Measurements from ENCODE around the gene NDE1. TPM values are rescaled to one million over a fixed set of nuclear protein-coding genes. Genes with fewer than 3 reads are reported as not detected.

Gene NDE1
- total and polyA plus RNA-seq, 2 of the 8 experiments (the other 6 are each of a cell fraction or from before 2014, with no cell fraction given), result 13.3 to 41.3 TPM

- no peak overlapping the region for H4K5ac ChIP-seq (ENCODE audit: insufficient read length, low read depth, low read length)
- H2AK5ac ChIP-seq (ENCODE audit: low read depth, low read length), result no peak overlapping the region
- no peak overlapping the region for H2AFZ ChIP-seq (ENCODE audit: low read length)
- H3K4ac ChIP-seq (replicated peaks; ENCODE audit: insufficient read length, low read depth, low read length), result no peak overlapping the region
- H3K14ac ChIP-seq (ENCODE audit: insufficient read length), result no peak overlapping the region
- no peaks in the 10 kb centered on the region for H3K79me2 ChIP-seq (ENCODE audit: control insufficient read depth in 1 of 2, insufficient read depth in 2 of 2, low read length in 2 of 2)
- no peak overlapping the region for H2BK12ac ChIP-seq (ENCODE audit: low read depth, low read length)
- no peaks in the 10 kb centered on the region for H3K23me2 ChIP-seq (ENCODE audit: low read depth, low read length)
- peaks cover 7 to 57% (median 47%) of the 10 kb centered on the region in 4 experiments for H3K36me3 ChIP-seq (ENCODE audit: control insufficient read depth in 2 of 4, insufficient read depth in 4 of 4, low read length in 3 of 4)
- H4K91ac ChIP-seq (replicated peaks; ENCODE audit: insufficient read length, low read length), result no peak overlapping the region
- H2BK120ac ChIP-seq (replicated peaks; ENCODE audit: low read depth, low read length), result no peak overlapping the region
- 91% methylated on average over 4 of the region's 4 CpGs; no CpG with 5 or more reads in 1 of the 2 experiments for WGBS, 2 experiments (ENCODE audit: extremely low coverage in 1 of 2, insufficient coverage in 1 of 2, insufficient read length in 1 of 2, insufficient replicate concordance in 2 of 2, low coverage in 1 of 2, low lambda C conversion rate in 2 of 2, missing lambda C conversion rate in 1 of 2)
- no peaks in the 10 kb centered on the region for H3K27me3 ChIP-seq (replicated peaks in 1 of 4; ENCODE audit: control insufficient read depth in 3 of 4, extremely low read depth in 1 of 4, insufficient read depth in 3 of 4, low read length in 3 of 4)
- no peak overlapping the region for H4K8ac ChIP-seq (ENCODE audit: extremely low read depth, insufficient read depth, low read length)
- no peak overlapping the region for H3K4me2 ChIP-seq (ENCODE audit: insufficient read depth in 1 of 2, low read depth in 2 of 2, low read length in 2 of 2)
- no peak overlapping the region for H2BK5ac ChIP-seq (ENCODE audit: low read depth, low read length)
- H3K56ac ChIP-seq (replicated peaks; ENCODE audit: insufficient read length, low read depth, low read length), result no peak overlapping the region
- ChIA-PET CTCF (ENCODE audit: partially characterized antibody) (interaction anchor here (0.6 kb wide), 1 partner anchor 12 kb away, joined by 4 read pairs; no protein-coding TSS in a partner anchor), POLR2A (ENCODE audit: partially characterized antibody) (no interaction called here)
- H3K4me3 ChIP-seq (ENCODE audit: extremely low read depth in 1 of 4, insufficient read depth in 2 of 4, low read depth in 3 of 4, low read length in 4 of 4), result no peak overlapping the region
- no peak overlapping the region for H3K23ac ChIP-seq (ENCODE audit: insufficient read length)
- no peak overlapping the region for H3K18ac ChIP-seq (ENCODE audit: extremely low read depth, low read length)
- H3K9me3 ChIP-seq (ENCODE audit: insufficient read depth in 2 of 2, low read depth in 1 of 2, low read length in 1 of 2), result no peaks in the 10 kb centered on the region
- no peak overlapping the region for H2BK15ac ChIP-seq (ENCODE audit: low read length)
- FAIRE-seq, result no peak
- peaks cover 2 to 3% of the 10 kb centered on the region in 2 experiments for H4K20me1 ChIP-seq (replicated peaks in 1 of 2; ENCODE audit: control insufficient read depth in 1 of 2, insufficient read depth in 2 of 2, low read length in 2 of 2)
- TF ChIP-seq NRF1 (IDR thresholded peaks at IDR 0.05; ENCODE audit: low read depth, low read length) (no peak), SIX5 (IDR thresholded peaks at IDR 0.05; ENCODE audit: low read depth, low read length) (no peak), JUN (IDR thresholded peaks at IDR 0.05; ENCODE audit: low read depth, low read length) (no peak), CHD1 (IDR thresholded peaks at IDR 0.05; ENCODE audit: low read depth, low read length) (no peak), RBBP5 (IDR thresholded peaks at IDR 0.05; ENCODE audit: borderline replicate concordance, low read depth, low read length) (no peak), SIN3A (conservative IDR thresholded peaks at IDR 0.05 in 1 of 2, IDR thresholded peaks at IDR 0.05 in 1 of 2; ENCODE audit: low read depth in 1 of 2, low read length in 2 of 2) (no peak)
- no peak overlapping the region for H3K9ac ChIP-seq (replicated peaks in 1 of 4; ENCODE audit: extremely low read depth in 1 of 4, low read depth in 3 of 4, low read length in 3 of 4)
- H3K79me1 ChIP-seq (ENCODE audit: low read depth, low read length), result no peaks in the 10 kb centered on the region
- no peak overlapping the region for H3K27ac ChIP-seq (ENCODE audit: low read depth, low read length)
- no peak for DNase-seq (ENCODE audit: low read depth in 1 of 2, low spot score in 2 of 2)
- H3K4me1 ChIP-seq (replicated peaks in 1 of 4; ENCODE audit: control insufficient read depth in 3 of 4, insufficient read depth in 4 of 4, low read length in 3 of 4), result no peaks in the 10 kb centered on the region
- H2BK20ac ChIP-seq (ENCODE audit: low read length), result no peak overlapping the region
These were observed 36.4 kb upstream of the NDE1 start for GRCh38 chr16:15613676-15614075.

Measured in H1 (cell line).